Neural cell (in vitro differentiated cells): ENCODE data around the gene ZNF467. TPM values are rescaled to one million over a fixed set of nuclear protein-coding genes. Genes with fewer than 3 reads are reported as not detected.

ENCODE experiments used
- H2AFZ ChIP-seq: fragments of 200-600, 300-800 bp; sonication (generic), shearing (Covaris generic); 2 replicates; pipeline ENCODE4 v1.6.0; 2014; ENCODE audit warnings: low read depth, mild to moderate bottlenecking, antibody characterized with exemption, low read length, moderate library complexity
- H3F3A ChIP-seq: fragments of 200-600 bp; shearing (Covaris generic); 2 replicates; pipeline ENCODE4 v1.6.1; 2016; ENCODE audit warnings: mild to moderate bottlenecking, moderate library complexity, mixed read lengths, antibody characterized with exemption, low read length; ENCODE audit not compliant: insufficient read depth, poor library complexity, severe bottlenecking
- H3K27ac ChIP-seq: fragments of 200-600, 300-800 bp; sonication (generic), shearing (Covaris generic); 2 replicates; pipeline ENCODE4 v1.5.1; 2014; ENCODE audit warnings: mild to moderate bottlenecking, low read length, moderate library complexity
- H3K27me3 ChIP-seq: fragments of 300-800, 200-600 bp; sonication (generic), shearing (Covaris generic); 2 replicates; pipeline ENCODE4 v1.6.0; 2014; ENCODE audit warnings: mild to moderate bottlenecking, low read depth, low read length, moderate library complexity; ENCODE audit not compliant: insufficient read depth
- H3K36me3 ChIP-seq: fragments of 300-800, 200-600 bp; sonication (generic), shearing (Covaris generic); 2 replicates; pipeline ENCODE4 v1.5.1; 2014; ENCODE audit warnings: mild to moderate bottlenecking, antibody characterized with exemption, low read length, moderate library complexity; ENCODE audit not compliant: insufficient read depth
- H3K4me2 ChIP-seq: fragments of 300-800, 200-600 bp; sonication (generic), shearing (Covaris generic); 2 replicates; pipeline ENCODE4 v1.6.0; 2014; ENCODE audit warnings: mild to moderate bottlenecking, low read length
- H3K4me3 ChIP-seq: fragments of 300-800, 200-600 bp; sonication (generic), shearing (Covaris generic); 2 replicates; pipeline ENCODE4 v1.5.1; 2014; ENCODE audit warnings: mild to moderate bottlenecking, low read length, moderate library complexity
- H3K79me2 ChIP-seq: fragments of 200-600 bp; shearing (Covaris generic); replicated peaks from 2 replicates; pipeline ENCODE4 v1.6.0; 2014; ENCODE audit warnings: mild to moderate bottlenecking, low read length, moderate library complexity; ENCODE audit not compliant: insufficient read depth
- H3K9ac ChIP-seq: fragments of 300-800, 200-600 bp; sonication (generic), shearing (Covaris generic); 2 replicates; pipeline ENCODE4 v1.6.1; 2016; ENCODE audit warnings: mild to moderate bottlenecking, low read length, mixed read lengths
- H3K9me2 ChIP-seq: fragments of 200-600 bp; shearing (Covaris generic); 2 replicates; pipeline ENCODE4 v1.6.1; 2016; ENCODE audit warnings: mild to moderate bottlenecking, low read length, mixed read lengths; ENCODE audit not compliant: insufficient read depth
- H3K9me3 ChIP-seq: fragments of 200-600, 300-800 bp; sonication (generic), shearing (Covaris generic); 2 replicates; pipeline ENCODE4 v1.6.1; 2016; ENCODE audit warnings: mild to moderate bottlenecking, mixed run types, low read length, moderate library complexity, mixed read lengths
- H4K20me1 ChIP-seq: fragments of 200-600 bp; shearing (Covaris generic); 2 replicates; pipeline ENCODE4 v1.6.1; 2016; ENCODE audit warnings: mild to moderate bottlenecking, mixed run types; ENCODE audit not compliant: insufficient read depth
- EP300 ChIP-seq: fragments of 450-650 bp; conservative IDR thresholded peaks from 2 replicates; pipeline ENCODE4 v1.6.1; 2014; ENCODE audit warnings: antibody characterized with exemption, mild to moderate bottlenecking, moderate library complexity; ENCODE audit not compliant: poor library complexity, severe bottlenecking
- EZH2 ChIP-seq: fragments of 200-600, 300-800 bp; shearing (Covaris generic), sonication (generic); IDR thresholded peaks from 2 replicates; pipeline ENCODE4 v1.6.1; 2014; ENCODE audit warnings: antibody characterized with exemption, low read length, borderline replicate concordance, mild to moderate bottlenecking; ENCODE audit not compliant: insufficient read depth, poor library complexity, severe bottlenecking
- MXI1 ChIP-seq: fragments of 450-650 bp; conservative IDR thresholded peaks from 2 replicates; pipeline ENCODE4 v1.6.1; 2014; ENCODE audit warnings: antibody characterized with exemption, mild to moderate bottlenecking; ENCODE audit not compliant: poor library complexity, severe bottlenecking
- POLR2AphosphoS5 ChIP-seq: IDR thresholded peaks from 2 replicates; pipeline ENCODE4 v1.6.1; 2012
- RAD21 ChIP-seq: fragments of 450-650 bp; conservative IDR thresholded peaks from 2 replicates; pipeline ENCODE4 v1.6.1; 2014; ENCODE audit warnings: antibody characterized with exemption, mild to moderate bottlenecking, moderate library complexity
- SMC3 ChIP-seq: fragments of 450-650 bp; conservative IDR thresholded peaks from 2 replicates; pipeline ENCODE4 v1.6.1; 2014; ENCODE audit warnings: antibody characterized with exemption, mild to moderate bottlenecking, moderate library complexity; ENCODE audit not compliant: poor library complexity
- TAF1 ChIP-seq: IDR thresholded peaks from 2 replicates; pipeline ENCODE4 v1.6.1; 2012; ENCODE audit warnings: low read depth
- polyA plus RNA-seq: library from polyadenylated mRNA; depleted of rRNA; stranded (reverse); fragments of >200 nt; gene quantifications from 2 replicates; pipeline ENCODE4 v1.2.3, GENCODE V29; 2014
- TF ChIP-seq, protein P1 (sequence below): IDR thresholded peaks from 2 replicates; pipeline ENCODE4 v1.6.1; 2012; ENCODE audit warnings: borderline replicate concordance
- TF ChIP-seq, protein P2 (sequence below): fragments of 450-650 bp; IDR thresholded peaks from 2 replicates; pipeline ENCODE4 v1.5.1; 2014; ENCODE audit warnings: antibody characterized with exemption, mild to moderate bottlenecking, moderate library complexity; ENCODE audit not compliant: poor library complexity, severe bottlenecking

Gene ZNF467
- polyA plus RNA-seq, 1 donor from 2014 or later: 11.9 TPM

DNA sequence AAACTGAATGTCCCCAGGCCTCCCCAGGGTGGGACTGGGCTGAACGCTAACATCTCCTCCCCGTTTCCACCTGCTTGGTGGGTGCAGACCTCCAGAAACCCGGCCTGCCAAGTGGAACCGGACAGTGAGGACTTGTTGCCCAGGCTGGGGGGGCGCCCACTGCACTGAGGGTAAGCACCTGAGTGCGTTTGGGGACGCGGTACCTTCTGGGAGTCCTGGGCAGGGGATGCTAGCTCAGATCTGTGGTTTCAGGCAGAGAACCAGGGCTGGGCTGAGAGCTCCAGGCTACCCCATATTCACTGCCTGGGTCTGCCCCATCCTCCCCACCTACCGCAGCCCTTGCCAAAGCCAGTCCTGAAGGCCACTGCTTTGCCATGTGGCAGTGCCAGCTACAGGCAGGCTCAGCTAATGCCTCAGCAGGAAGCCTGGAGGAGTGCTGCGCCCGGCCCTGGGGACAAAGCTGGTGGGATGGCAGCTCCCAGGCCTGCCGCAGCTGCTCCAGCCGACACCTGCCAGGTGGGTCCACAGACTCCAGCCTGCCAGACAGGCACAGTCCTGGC, 3.5 kb upstream of the ZNF467 start:
- no peak overlapping the region for H3K4me3 ChIP-seq
- no peak overlapping the region for H3K9ac ChIP-seq
- no peaks in the 10 kb centered on the region for H3K36me3 ChIP-seq
- H3K27ac ChIP-seq: no peak overlapping the region
- H4K20me1 ChIP-seq: no peaks in the 10 kb centered on the region
- no peak overlapping the region for H2AFZ ChIP-seq
- H3K27me3 ChIP-seq: no peaks in the 10 kb centered on the region
- no peaks in the 10 kb centered on the region for H3K9me3 ChIP-seq
- H3K9me2 ChIP-seq: no peaks in the 10 kb centered on the region
- H3F3A ChIP-seq: no peaks in the 10 kb centered on the region
- H3K4me2 ChIP-seq: no peak overlapping the region
- no peaks in the 10 kb centered on the region for H3K79me2 ChIP-seq
- TF ChIP-seq EZH2: no peak
- no peak for TF ChIP-seq EP300
- TF ChIP-seq POLR2AphosphoS5: no peak
- no peak for TF ChIP-seq RAD21
- no peak for TF ChIP-seq TAF1
- TF ChIP-seq, protein P1, sequence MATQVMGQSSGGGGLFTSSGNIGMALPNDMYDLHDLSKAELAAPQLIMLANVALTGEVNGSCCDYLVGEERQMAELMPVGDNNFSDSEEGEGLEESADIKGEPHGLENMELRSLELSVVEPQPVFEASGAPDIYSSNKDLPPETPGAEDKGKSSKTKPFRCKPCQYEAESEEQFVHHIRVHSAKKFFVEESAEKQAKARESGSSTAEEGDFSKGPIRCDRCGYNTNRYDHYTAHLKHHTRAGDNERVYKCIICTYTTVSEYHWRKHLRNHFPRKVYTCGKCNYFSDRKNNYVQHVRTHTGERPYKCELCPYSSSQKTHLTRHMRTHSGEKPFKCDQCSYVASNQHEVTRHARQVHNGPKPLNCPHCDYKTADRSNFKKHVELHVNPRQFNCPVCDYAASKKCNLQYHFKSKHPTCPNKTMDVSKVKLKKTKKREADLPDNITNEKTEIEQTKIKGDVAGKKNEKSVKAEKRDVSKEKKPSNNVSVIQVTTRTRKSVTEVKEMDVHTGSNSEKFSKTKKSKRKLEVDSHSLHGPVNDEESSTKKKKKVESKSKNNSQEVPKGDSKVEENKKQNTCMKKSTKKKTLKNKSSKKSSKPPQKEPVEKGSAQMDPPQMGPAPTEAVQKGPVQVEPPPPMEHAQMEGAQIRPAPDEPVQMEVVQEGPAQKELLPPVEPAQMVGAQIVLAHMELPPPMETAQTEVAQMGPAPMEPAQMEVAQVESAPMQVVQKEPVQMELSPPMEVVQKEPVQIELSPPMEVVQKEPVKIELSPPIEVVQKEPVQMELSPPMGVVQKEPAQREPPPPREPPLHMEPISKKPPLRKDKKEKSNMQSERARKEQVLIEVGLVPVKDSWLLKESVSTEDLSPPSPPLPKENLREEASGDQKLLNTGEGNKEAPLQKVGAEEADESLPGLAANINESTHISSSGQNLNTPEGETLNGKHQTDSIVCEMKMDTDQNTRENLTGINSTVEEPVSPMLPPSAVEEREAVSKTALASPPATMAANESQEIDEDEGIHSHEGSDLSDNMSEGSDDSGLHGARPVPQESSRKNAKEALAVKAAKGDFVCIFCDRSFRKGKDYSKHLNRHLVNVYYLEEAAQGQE: no peak
- no peak for TF ChIP-seq SMC3
- TF ChIP-seq MXI1: no peak
- TF ChIP-seq, protein P2, sequence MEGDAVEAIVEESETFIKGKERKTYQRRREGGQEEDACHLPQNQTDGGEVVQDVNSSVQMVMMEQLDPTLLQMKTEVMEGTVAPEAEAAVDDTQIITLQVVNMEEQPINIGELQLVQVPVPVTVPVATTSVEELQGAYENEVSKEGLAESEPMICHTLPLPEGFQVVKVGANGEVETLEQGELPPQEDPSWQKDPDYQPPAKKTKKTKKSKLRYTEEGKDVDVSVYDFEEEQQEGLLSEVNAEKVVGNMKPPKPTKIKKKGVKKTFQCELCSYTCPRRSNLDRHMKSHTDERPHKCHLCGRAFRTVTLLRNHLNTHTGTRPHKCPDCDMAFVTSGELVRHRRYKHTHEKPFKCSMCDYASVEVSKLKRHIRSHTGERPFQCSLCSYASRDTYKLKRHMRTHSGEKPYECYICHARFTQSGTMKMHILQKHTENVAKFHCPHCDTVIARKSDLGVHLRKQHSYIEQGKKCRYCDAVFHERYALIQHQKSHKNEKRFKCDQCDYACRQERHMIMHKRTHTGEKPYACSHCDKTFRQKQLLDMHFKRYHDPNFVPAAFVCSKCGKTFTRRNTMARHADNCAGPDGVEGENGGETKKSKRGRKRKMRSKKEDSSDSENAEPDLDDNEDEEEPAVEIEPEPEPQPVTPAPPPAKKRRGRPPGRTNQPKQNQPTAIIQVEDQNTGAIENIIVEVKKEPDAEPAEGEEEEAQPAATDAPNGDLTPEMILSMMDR: no peak

DNA sequence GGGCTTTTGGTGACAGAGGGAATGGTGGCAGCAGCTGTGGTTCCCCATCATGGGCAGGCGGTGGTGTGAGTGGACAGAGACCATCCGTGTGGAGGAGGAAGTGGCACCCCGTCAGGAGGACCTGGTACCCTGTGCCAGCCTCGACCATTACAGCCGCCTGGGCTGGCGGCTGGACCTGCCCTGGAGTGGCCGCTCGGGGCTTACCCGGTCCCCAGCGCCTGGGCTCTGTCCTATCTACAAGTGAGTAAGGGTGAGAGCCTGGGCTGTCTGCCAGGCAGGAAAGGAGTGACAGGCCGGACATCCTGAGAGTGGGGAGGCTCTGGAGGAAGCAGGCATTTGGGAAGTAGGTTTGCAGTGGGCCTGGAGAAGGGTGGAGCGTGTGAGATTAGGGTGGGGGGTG, 2.9 kb upstream of the ZNF467 start:
- H3F3A ChIP-seq: no peaks in the 10 kb centered on the region
- H3K9me3 ChIP-seq: no peaks in the 10 kb centered on the region
- H4K20me1 ChIP-seq: no peaks in the 10 kb centered on the region
- no peak overlapping the region for H3K9ac ChIP-seq
- TF ChIP-seq SMC3: no peak
- no peak for TF ChIP-seq RAD21
- TF ChIP-seq TAF1: no peak
- TF ChIP-seq POLR2AphosphoS5: no peak
- TF ChIP-seq MXI1: no peak
- TF ChIP-seq, protein P2: no peak
- no peak for TF ChIP-seq EP300
- TF ChIP-seq, protein P1: no peak
- no peak for TF ChIP-seq EZH2
- H3K4me2 ChIP-seq: no peak overlapping the region
- H3K27me3 ChIP-seq: no peaks in the 10 kb centered on the region
- H3K27ac ChIP-seq: no peak overlapping the region
- no peaks in the 10 kb centered on the region for H3K9me2 ChIP-seq
- no peaks in the 10 kb centered on the region for H3K36me3 ChIP-seq
- H2AFZ ChIP-seq: no peak overlapping the region
- no peaks in the 10 kb centered on the region for H3K79me2 ChIP-seq
- H3K4me3 ChIP-seq: no peak overlapping the region
